ENCODE results near the gene CCS. TPM values are rescaled to one million over a fixed set of nuclear protein-coding genes. Genes with fewer than 3 reads are reported as not detected.

CCS gene
- total and polyA plus RNA-seq, 2 of the 4 experiments (the other 2 are of a cell fraction), result 20.1 to 53.0 TPM

DNA sequence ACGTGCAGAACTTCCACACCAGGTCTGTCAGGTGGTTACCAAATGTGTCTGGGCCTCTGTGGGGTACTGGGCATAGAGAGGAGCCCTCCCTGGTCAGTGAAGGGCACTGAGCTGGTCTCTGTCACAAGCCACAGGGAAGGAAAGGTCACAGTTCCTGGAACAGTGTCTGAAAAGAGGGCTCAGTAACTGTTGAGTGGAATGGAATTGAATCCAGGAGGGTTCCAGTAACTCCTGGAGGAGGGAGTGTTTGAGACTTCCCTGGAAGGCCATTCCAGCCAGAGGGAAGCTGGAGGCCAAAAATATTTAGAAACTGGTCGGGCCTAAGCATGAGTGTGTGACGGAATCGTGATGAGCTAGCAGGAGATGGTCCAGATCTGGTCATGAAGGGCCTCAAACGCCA is 38.4 kb upstream of the CCS start:
- dilution Hi-C loops (cut with HindIII; ENCODE audit: low sequenced_read_pairs, unreplicated experiment) (no loop called here), in situ Hi-C loops (cut with MboI; ENCODE audit: low sequenced_read_pairs) (no loop called here), intact Hi-C loops (cut with micrococcal nuclease) (no loop called here)
- no peak overlapping the region for H3K23ac ChIP-seq (ENCODE audit: low read depth, low read length)
- H3K27me3 ChIP-seq (ENCODE audit: control insufficient read depth, insufficient read depth, low read length), result peaks cover 38% of the 10 kb centered on the region
- no peak overlapping the region for H2AFZ ChIP-seq (replicated peaks; ENCODE audit: low read length, poor library complexity)
- ATAC-seq (ENCODE audit: low read depth) (no peak), DNase-seq (no peak)
- H3K14ac ChIP-seq (replicated peaks; ENCODE audit: low read depth, low read length), result no peak overlapping the region
- H4K20me1 ChIP-seq (ENCODE audit: insufficient read depth, low read length), result no peaks in the 10 kb centered on the region
- CTCF ChIA-PET, result no interaction called here
- H4K5ac ChIP-seq (ENCODE audit: low read depth, low read length), result no peak overlapping the region
- TF ChIP-seq BHLHE40 (IDR thresholded peaks at IDR 0.05; ENCODE audit: low read depth, low read length) (no peak), FOS (IDR thresholded peaks at IDR 0.05; ENCODE audit: low read depth, low read length) (no peak), CHD1 (IDR thresholded peaks at IDR 0.05; ENCODE audit: low read depth, low read length) (no peak), NFE2L2 (IDR thresholded peaks at IDR 0.05; ENCODE audit: low read depth, low read length) (no peak), CEBPB (IDR thresholded peaks at IDR 0.05; ENCODE audit: low read depth, low read length) (no peak), RCOR1 (IDR thresholded peaks at IDR 0.05; ENCODE audit: insufficient replicate concordance, low read length) (no peak), MAZ (IDR thresholded peaks at IDR 0.05; ENCODE audit: borderline replicate concordance, low read depth, low read length) (no peak), RFX5 (IDR thresholded peaks at IDR 0.05; ENCODE audit: low read depth, low read length) (no peak), MXI1 (IDR thresholded peaks at IDR 0.05; ENCODE audit: borderline replicate concordance, low read depth, low read length) (no peak), MAFK (IDR thresholded peaks at IDR 0.05; ENCODE audit: low read depth, low read length) (no peak), RAD21 (IDR thresholded peaks at IDR 0.05; ENCODE audit: low read length) (no peak)
- TF ChIP-seq, protein P1, sequence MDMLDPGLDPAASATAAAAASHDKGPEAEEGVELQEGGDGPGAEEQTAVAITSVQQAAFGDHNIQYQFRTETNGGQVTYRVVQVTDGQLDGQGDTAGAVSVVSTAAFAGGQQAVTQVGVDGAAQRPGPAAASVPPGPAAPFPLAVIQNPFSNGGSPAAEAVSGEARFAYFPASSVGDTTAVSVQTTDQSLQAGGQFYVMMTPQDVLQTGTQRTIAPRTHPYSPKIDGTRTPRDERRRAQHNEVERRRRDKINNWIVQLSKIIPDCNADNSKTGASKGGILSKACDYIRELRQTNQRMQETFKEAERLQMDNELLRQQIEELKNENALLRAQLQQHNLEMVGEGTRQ (IDR thresholded peaks at IDR 0.05; ENCODE audit: low read depth, low read length), result no peak
- TF ChIP-seq, protein P2, sequence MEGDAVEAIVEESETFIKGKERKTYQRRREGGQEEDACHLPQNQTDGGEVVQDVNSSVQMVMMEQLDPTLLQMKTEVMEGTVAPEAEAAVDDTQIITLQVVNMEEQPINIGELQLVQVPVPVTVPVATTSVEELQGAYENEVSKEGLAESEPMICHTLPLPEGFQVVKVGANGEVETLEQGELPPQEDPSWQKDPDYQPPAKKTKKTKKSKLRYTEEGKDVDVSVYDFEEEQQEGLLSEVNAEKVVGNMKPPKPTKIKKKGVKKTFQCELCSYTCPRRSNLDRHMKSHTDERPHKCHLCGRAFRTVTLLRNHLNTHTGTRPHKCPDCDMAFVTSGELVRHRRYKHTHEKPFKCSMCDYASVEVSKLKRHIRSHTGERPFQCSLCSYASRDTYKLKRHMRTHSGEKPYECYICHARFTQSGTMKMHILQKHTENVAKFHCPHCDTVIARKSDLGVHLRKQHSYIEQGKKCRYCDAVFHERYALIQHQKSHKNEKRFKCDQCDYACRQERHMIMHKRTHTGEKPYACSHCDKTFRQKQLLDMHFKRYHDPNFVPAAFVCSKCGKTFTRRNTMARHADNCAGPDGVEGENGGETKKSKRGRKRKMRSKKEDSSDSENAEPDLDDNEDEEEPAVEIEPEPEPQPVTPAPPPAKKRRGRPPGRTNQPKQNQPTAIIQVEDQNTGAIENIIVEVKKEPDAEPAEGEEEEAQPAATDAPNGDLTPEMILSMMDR (conservative IDR thresholded peaks at IDR 0.05; ENCODE audit: low read depth, low read length), result no peak
- TF ChIP-seq, protein P3, sequence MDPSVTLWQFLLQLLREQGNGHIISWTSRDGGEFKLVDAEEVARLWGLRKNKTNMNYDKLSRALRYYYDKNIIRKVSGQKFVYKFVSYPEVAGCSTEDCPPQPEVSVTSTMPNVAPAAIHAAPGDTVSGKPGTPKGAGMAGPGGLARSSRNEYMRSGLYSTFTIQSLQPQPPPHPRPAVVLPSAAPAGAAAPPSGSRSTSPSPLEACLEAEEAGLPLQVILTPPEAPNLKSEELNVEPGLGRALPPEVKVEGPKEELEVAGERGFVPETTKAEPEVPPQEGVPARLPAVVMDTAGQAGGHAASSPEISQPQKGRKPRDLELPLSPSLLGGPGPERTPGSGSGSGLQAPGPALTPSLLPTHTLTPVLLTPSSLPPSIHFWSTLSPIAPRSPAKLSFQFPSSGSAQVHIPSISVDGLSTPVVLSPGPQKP (IDR thresholded peaks at IDR 0.05; ENCODE audit: borderline replicate concordance, low read depth, low read length), result no peak
- POLR2A ChIA-PET (ENCODE audit: unreplicated experiment), result interaction anchor here (0.6 kb wide), 1 partner anchor 90 kb away, joined by 6 read pairs; no protein-coding TSS in a partner anchor
- H2BK20ac ChIP-seq (ENCODE audit: low read depth, low read length), result no peak overlapping the region
- no peak overlapping the region for H2AK5ac ChIP-seq (ENCODE audit: low read depth, low read length)
- no peak overlapping the region for H4K8ac ChIP-seq (ENCODE audit: low read depth in 2 of 2, low read length in 2 of 2)
- no peaks in the 10 kb centered on the region for H3K79me1 ChIP-seq (ENCODE audit: low read depth in 1 of 2, low read length in 2 of 2)
- H3K4me2 ChIP-seq (ENCODE audit: low read depth, low read length), result no peak overlapping the region
- H2BK120ac ChIP-seq (ENCODE audit: low read depth, low read length), result no peak overlapping the region
- no peak overlapping the region for H2BK5ac ChIP-seq (ENCODE audit: low read depth, low read length, poor library complexity, severe bottlenecking)
- H3K4ac ChIP-seq (ENCODE audit: low read depth, low read length), result no peak overlapping the region
- no peak overlapping the region for H3K27ac ChIP-seq (ENCODE audit: insufficient read depth, low read length)
- no peak overlapping the region for H2AK9ac ChIP-seq (replicated peaks; ENCODE audit: low read depth, low read length, poor library complexity)
- H3K4me3 ChIP-seq (ENCODE audit: insufficient read depth, low read depth, low read length), result no peak overlapping the region
- H3K9me1 ChIP-seq (ENCODE audit: insufficient read depth, low read length), result no peaks in the 10 kb centered on the region
- no peak overlapping the region for H3K9ac ChIP-seq (ENCODE audit: low read depth, low read length)
- no peak overlapping the region for H3K18ac ChIP-seq (ENCODE audit: low read depth, low read length)
- 47% methylated on average over 3 of the region's 5 CpGs; no CpG with 5 or more reads in 1 of the 2 experiments for WGBS, 2 experiments (ENCODE audit: extremely low coverage in 2 of 2, insufficient read length in 1 of 2)
- BruUV-seq (replicated peaks), result no TSS peak
- H2BK15ac ChIP-seq (ENCODE audit: low read depth, low read length), result no peak overlapping the region
- no peak overlapping the region for H4K91ac ChIP-seq (ENCODE audit: insufficient read depth, low read depth, low read length)
- no peaks in the 10 kb centered on the region for H3K36me3 ChIP-seq (ENCODE audit: control insufficient read depth, insufficient read depth, low read length)
- no peak overlapping the region for H3K56ac ChIP-seq (ENCODE audit: extremely low read depth, insufficient read depth, low read length)
- no peaks in the 10 kb centered on the region for H3K9me3 ChIP-seq (ENCODE audit: control insufficient read depth, insufficient read depth, low read length)
- H3K4me1 ChIP-seq (ENCODE audit: control insufficient read depth, insufficient read depth, low read length), result peaks cover 2% of the 10 kb centered on the region; the same call in 1 of the 2 replicates

All from IMR-90 (cell line).